SU-DHL-6 (cell line): ENCODE measurements around the gene MGAT2.

Experiments used
- CTCF ChIP-seq: fragments of 200-600 bp; sonication (generic); IDR thresholded peaks from one replicate; pipeline ENCODE4 v1.5.1; 2017; ENCODE audit warnings: antibody characterized with exemption, mild to moderate bottlenecking, low read length, moderate library complexity; ENCODE audit not compliant: insufficient read depth, poor library complexity, severe bottlenecking
- EZH2phosphoT487 ChIP-seq: fragments of 200-600 bp; sonication (generic), shearing (Covaris generic); conservative IDR thresholded peaks from 2 replicates; pipeline ENCODE4 v1.6.1; 2018; ENCODE audit warnings: mild to moderate bottlenecking, antibody characterized with exemption, low read length, moderate library complexity, mixed read lengths

- TF ChIP-seq CTCF = no peak
- TF ChIP-seq EZH2phosphoT487 = no peak
Observed at GRCh38 chr14:49585803-49586672, 34.6 kb upstream of the MGAT2 start, which contains the start of gene RPS29.
